GM21423 (cell line): ENCODE measurements around the gene ADAMTS16.

Experiments
- ATAC-seq: cut with Tn5 transposase; IDR thresholded peaks from one replicate; pipeline ENCODE4 v1.9.1; 2021; ENCODE audit warnings: mild to moderate bottlenecking, moderate library complexity; ENCODE audit not compliant: unreplicated experiment

The ADAMTS16 gene

GRCh38 chr5:5220901-5221631, 80.9 kb downstream of the ADAMTS16 start:
- ATAC-seq, result no peak

GRCh38 chr5:5221724-5222123, 81.6 kb downstream of the ADAMTS16 start:
- ATAC-seq, result no peak

GRCh38 chr5:5231576-5231975, 91.4 kb downstream of the ADAMTS16 start:
- ATAC-seq, result no peak

GRCh38 chr5:5234912-5235311, 94.8 kb downstream of the ADAMTS16 start:
- ATAC-seq, result no peak

- no peak for ATAC-seq
Observed at GRCh38 chr5:5235685-5236084, 95.6 kb downstream of the ADAMTS16 start.

GRCh38 chr5:5239191-5239590, 99.1 kb downstream of the ADAMTS16 start:
- no peak for ATAC-seq

- ATAC-seq, result no peak
Observed at GRCh38 chr5:5240234-5240633, 100.1 kb downstream of the ADAMTS16 start.

- no peak for ATAC-seq
Observed at GRCh38 chr5:5242056-5242455, 101.9 kb downstream of the ADAMTS16 start.

GRCh38 chr5:5246736-5247135, 106.6 kb downstream of the ADAMTS16 start:
- ATAC-seq, result no peak

GRCh38 chr5:5250758-5251157, 110.6 kb downstream of the ADAMTS16 start:
- no peak for ATAC-seq

- no peak for ATAC-seq
Observed at GRCh38 chr5:5252106-5252505, 112.0 kb downstream of the ADAMTS16 start.

GRCh38 chr5:5257353-5257752, 117.2 kb downstream of the ADAMTS16 start:
- ATAC-seq, result no peak

- no peak for ATAC-seq
Observed at GRCh38 chr5:5258564-5258963, 118.4 kb downstream of the ADAMTS16 start.

- no peak for ATAC-seq
Observed at GRCh38 chr5:5264727-5265126, 124.6 kb downstream of the ADAMTS16 start.

GRCh38 chr5:5266297-5266696, 126.2 kb downstream of the ADAMTS16 start:
- ATAC-seq, result no peak

GRCh38 chr5:5270161-5270560, 130.0 kb downstream of the ADAMTS16 start:
- ATAC-seq, result no peak

- ATAC-seq, result no peak
Observed at GRCh38 chr5:5270958-5271785, 131.0 kb downstream of the ADAMTS16 start.

GRCh38 chr5:5271786-5272321, 131.7 kb downstream of the ADAMTS16 start:
- no peak for ATAC-seq

- no peak for ATAC-seq
Observed at GRCh38 chr5:5273398-5273797, 133.3 kb downstream of the ADAMTS16 start.

GRCh38 chr5:5273976-5274375, 133.8 kb downstream of the ADAMTS16 start:
- no peak for ATAC-seq

- no peak for ATAC-seq
Observed at GRCh38 chr5:5275211-5275610, 135.1 kb downstream of the ADAMTS16 start.

GRCh38 chr5:5276430-5276829, 136.3 kb downstream of the ADAMTS16 start:
- ATAC-seq, result no peak
